ENCODE results near the gene RPS3.

RPS3 gene

GRCh38 chr11:75434886-75435570 is 35.7 kb downstream of the RPS3 start:
- DNase-seq (ENCODE audit: low read depth in 2 of 2), result no peak

- no peak for DNase-seq (ENCODE audit: low read depth in 2 of 2)
These were observed 36.2 kb downstream of the RPS3 start for GRCh38 chr11:75435571-75435925.

- no peak for DNase-seq (ENCODE audit: low read depth in 2 of 2)
These were observed 37.5 kb downstream of the RPS3 start for GRCh38 chr11:75436806-75437205.

- DNase-seq (ENCODE audit: low read depth in 2 of 2), result no peak
These were observed 38.8 kb downstream of the RPS3 start for GRCh38 chr11:75437966-75438659.

GRCh38 chr11:75439026-75439425 is 39.7 kb downstream of the RPS3 start:
- no peak for DNase-seq (ENCODE audit: low read depth in 2 of 2)

GRCh38 chr11:75439495-75440120 is 40.3 kb downstream of the RPS3 start:
- no peak for DNase-seq (ENCODE audit: low read depth in 2 of 2)

GRCh38 chr11:75440960-75441803 is 41.9 kb downstream of the RPS3 start:
- no peak for DNase-seq (ENCODE audit: low read depth in 2 of 2)

- no peak for DNase-seq (ENCODE audit: low read depth in 2 of 2)
These were observed 42.5 kb downstream of the RPS3 start for GRCh38 chr11:75441804-75442132.

- no peak for DNase-seq (ENCODE audit: low read depth in 2 of 2)
These were observed 43.0 kb downstream of the RPS3 start for GRCh38 chr11:75442161-75442885.

GRCh38 chr11:75443043-75443442 is 43.7 kb downstream of the RPS3 start:
- no peak for DNase-seq (ENCODE audit: low read depth in 2 of 2)

- DNase-seq (ENCODE audit: low read depth in 2 of 2), result peak; percentile 47 to 50
These were observed 46.1 kb downstream of the RPS3 start for GRCh38 chr11:75445315-75445953.

GRCh38 chr11:75447415-75447814 is 48.1 kb downstream of the RPS3 start:
- no peak for DNase-seq (ENCODE audit: low read depth in 2 of 2)

- no peak for DNase-seq (ENCODE audit: low read depth in 2 of 2)
These were observed 50.0 kb downstream of the RPS3 start for GRCh38 chr11:75449271-75449670.

- no peak for DNase-seq (ENCODE audit: low read depth in 2 of 2)
These were observed 50.5 kb downstream of the RPS3 start for GRCh38 chr11:75449776-75450175.

- no peak for DNase-seq (ENCODE audit: low read depth in 2 of 2)
These were observed 50.9 kb downstream of the RPS3 start for GRCh38 chr11:75450236-75450635.

- DNase-seq (ENCODE audit: low read depth in 2 of 2), result no peak
These were observed 51.8 kb downstream of the RPS3 start for GRCh38 chr11:75450826-75451821.

- DNase-seq (ENCODE audit: low read depth in 2 of 2), result no peak
These were observed 54.8 kb downstream of the RPS3 start for GRCh38 chr11:75453916-75454655.

- DNase-seq (ENCODE audit: low read depth in 2 of 2), result no peak
These were observed 55.7 kb downstream of the RPS3 start for GRCh38 chr11:75454987-75455386.
